SHP77 treated with DMSO at 0.1 percent for 48 hours (cell line): ENCODE data around the gene CDK4.

ENCODE experiments used
- DNase-seq: peaks from one replicate; lab custom pipeline; 2025; lab: John Stamatoyannopoulos, UW

Gene CDK4

DNA sequence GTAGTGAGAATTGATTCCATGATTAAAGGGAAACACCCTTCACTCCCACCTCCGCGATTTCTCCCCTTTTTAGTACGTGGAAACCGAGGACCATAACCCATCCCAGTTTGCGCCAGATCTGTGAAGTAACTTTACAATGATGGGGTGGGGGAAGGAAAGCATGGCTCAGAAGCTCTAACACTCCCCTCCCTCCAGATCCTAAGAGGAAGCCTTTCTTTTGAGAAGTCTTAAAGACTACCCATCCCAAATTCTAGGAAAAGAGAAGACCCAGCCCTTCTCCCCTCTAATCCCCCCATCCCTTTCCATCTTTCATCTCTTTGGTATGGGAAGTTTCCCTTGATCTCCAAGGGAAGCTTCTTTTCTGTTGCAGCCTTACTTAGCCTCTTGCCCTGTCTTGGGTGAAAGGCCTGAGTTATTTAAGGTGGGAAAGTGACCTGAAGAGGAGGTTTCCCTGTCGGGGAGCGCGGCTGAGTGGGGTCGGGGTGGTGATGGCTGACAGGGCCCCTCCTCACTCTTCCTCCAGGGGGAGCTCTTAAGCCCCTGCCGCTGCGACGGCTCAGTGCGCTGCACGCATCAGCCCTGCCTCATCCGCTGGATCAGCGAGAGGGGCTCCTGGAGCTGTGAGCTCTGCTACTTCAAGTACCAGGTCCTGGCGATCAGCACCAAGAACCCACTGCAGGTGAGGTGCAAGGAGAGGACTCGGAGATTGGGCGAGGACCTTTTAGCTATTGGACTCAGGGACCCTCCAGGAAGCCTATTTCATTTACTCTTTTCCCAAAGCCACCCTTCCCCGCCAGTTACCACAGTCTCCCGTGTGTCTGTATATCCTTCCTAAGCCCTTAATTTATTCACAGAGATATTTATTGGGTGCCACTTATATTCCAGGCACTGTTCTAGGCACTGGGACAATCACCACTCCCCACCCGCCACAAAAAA lies 4.6 kb upstream of the CDK4 start:
- no peak for DNase-seq

DNA sequence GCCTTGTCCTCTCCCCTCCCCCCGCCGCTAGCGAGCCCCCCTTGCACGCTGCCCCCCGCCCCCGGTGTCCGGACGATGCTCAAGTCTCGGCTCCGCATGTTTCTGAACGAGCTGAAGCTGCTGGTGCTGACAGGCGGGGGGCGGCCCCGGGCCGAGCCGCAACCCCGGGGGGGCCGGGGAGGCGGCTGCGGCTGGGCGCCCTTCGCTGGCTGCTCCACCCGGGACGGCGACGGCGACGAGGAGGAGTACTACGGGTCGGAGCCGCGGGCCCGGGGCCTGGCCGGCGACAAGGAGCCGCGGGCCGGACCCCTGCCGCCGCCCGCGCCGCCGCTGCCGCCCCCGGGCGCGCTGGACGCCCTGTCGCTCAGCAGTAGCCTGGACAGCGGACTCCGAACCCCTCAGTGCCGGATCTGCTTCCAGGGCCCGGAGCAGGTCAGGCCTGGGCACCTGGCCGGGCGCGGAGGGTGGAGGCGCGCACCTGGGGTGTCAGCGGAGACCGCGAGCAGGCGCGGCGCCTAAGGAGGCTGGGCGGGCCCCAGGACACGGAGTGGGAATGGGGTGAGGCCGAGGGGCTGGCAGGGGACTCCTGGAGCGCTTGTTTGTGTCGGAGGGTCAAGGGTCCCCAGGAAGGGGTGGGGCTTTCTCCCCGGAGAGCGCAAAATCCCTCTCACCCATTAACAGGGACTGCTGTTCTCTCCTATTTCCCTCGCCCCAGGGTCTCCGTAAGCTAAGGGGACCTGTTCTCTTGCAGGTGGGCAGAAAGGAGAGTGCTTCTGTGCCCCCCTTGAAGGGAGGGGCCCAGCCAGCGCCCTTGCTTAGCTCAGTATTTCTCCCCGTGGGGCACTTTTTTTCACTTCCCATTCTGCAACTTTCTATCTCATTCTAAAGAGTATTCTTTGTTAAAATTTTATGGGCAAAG lies 3.6 kb upstream of the CDK4 start:
- DNase-seq = no peak

DNA sequence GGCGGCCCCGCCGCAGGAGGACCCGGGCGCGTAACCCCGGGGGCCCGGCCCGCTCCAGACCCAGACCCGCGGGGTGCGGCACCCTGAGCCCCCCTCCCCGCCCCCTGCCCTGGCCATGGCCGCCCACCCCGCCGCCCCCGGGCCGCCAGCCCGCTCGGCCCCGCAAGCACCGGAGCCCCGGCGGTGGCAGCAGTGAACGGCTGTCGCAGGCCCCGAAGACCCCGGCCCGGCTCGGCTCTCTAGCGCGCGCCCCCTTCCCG lies 3.0 kb upstream of the CDK4 start:
- no peak for DNase-seq

DNA sequence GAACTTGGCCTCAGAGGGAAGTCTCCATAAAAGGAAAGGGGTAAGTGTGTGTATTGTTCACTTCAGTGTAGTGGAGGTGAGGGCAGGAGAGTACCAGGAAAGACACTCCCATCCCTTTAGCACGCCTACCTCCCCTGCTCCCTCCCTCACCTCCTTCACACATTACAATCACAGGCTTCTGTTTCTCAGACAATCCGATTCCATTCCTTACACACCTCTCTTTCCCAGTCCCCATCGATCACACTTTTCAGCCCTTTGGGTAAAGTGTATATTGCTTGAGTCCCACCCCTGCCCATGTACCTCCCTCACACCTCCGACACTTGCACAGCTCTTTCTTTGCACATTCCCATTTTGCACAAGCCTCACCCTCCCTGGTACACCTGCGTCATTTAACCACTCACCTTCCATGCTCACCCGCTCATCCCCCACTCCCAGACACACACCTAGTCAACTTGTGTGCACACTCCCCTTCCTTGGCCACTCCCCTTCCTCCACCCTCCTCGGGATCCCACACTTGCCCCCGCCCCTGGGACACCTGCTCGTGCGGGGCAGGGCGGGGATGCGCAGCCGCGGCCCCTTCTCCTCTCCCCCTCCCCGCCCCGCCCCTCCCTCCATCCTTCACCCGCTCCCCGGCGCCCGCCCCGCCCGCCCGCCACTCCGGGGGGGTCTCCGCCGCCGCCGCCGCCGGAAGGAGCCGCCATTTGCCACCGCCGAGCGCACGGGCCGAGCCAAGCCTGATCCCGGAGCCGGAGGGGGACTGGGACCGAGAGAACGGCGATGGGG lies 2.5 kb upstream of the CDK4 start, which contains the start of gene MARCHF9:
Gene MARCHF9 (plus strand): TSS at position 693 of the 783 bp plus-strand sequence. CDS start 426 bp downstream, outside the sequence.
- DNase-seq = peak; percentile 28

DNA sequence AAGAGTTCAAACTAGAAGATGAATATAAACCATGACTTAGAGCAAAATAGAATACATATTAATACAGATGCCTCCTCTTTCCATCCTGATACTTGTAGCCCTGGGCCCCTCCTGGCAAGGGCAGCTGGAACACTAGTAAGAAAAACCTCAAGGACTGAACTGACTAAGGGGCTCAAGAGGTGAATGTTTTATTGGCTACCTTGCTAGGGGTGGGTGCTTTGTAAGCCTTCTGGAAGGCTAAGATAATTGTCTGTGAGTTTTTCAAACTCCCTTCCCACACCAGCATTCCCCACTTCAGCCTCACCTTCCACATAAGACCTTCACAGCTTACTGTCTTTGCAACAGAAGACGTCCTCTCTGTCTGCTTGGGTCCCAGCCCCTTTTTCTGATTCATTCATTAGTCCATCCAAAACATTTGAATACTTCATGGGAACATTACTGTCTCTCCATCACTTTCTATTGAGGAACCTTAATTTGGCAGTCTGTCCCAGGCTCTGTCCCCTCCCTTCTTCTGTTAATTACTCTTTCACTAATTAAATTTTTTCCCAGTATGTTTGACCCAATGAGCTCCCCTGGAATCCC lies 1.7 kb upstream of the CDK4 start:
- no peak for DNase-seq

DNA sequence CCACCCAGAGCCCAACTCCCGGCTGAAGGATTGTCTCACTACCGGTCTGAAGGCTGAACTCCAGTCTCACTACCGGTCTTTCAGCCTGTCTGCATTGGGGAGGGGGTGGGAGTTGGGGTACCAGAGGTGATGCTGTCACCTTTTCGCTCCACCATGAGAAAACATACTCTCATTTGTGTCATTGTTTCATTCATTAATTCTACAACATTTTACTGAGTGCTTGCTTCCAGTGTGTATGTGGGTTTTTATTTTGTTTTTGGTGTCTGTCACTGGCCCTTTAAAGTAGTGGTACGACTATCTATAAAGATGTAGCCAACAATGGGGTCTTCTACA lies 524 bp upstream of the CDK4 start:
- no peak for DNase-seq

DNA sequence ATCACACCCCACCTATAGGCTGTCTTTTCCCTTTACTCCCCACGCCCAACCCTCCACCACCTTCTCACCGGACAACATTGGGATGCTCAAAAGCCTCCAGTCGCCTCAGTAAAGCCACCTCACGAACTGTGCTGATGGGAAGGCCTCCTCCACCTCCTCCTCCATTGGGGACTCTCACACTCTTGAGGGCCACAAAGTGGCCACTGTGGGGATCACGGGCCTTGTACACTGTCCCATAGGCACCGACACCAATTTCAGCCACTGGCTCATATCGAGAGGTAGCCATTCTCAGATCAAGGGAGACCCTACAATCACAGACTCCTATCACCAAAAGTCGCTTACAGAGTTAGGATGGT lies 700 bp downstream of the CDK4 start:
- DNase-seq = no peak

DNA sequence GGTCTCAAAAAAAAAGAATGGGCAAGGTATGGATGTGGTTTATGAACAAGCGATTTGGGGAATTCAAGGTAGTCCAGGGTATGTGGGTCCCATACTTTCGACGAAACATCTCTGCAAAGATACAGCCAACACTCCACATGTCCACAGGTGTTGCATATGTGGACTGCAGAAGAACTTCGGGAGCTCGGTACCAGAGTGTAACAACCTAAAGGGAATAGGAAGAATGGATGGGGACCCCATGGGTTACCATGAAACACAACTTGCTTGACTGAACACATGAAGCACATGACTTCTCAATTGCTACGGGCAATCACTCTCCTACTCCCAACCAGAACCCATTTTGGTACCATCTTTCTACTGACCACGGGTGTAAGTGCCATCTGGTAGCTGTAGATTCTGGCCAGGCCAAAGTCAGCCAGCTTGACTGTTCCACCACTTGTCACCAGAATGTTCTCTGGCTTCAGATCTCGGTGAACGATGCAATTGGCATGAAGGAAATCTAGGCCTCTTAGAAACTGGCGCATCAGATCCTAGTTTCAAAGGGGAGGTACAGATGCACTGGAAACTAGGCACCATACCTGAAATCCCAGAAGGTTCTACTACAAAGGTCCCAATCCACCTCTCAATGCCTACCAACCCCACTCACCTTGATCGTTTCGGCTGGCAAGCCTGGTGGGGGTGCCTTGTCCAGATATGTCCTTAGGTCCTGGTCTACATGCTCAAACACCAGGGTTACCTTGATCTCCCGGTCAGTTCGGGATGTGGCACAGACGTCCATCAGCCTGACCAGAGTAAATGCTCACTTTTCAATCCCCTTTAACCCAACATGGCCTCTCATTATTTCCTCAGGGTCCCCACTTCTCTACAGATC lies 1.3 kb downstream of the CDK4 start:
- no peak for DNase-seq

DNA sequence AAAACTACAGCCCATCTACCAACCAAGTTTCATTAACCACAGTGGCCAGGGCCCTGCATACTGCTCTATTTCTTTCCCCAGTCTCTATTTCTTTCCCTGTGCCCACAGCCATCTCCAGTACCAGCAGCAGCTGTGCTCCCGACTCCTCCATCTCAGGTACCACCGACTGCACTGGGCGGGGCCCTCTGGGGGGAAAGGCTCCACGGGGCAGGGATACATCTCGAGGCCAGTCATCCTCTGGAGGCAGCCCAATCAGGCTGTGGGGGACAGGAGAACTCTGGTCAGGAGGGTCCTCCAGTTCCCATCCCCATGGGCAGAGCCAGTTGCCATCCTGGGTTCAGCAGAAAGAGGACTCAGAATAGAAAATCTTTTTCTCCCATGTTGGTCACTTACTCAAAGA lies 3.0 kb downstream of the CDK4 start:
- no peak for DNase-seq

DNA sequence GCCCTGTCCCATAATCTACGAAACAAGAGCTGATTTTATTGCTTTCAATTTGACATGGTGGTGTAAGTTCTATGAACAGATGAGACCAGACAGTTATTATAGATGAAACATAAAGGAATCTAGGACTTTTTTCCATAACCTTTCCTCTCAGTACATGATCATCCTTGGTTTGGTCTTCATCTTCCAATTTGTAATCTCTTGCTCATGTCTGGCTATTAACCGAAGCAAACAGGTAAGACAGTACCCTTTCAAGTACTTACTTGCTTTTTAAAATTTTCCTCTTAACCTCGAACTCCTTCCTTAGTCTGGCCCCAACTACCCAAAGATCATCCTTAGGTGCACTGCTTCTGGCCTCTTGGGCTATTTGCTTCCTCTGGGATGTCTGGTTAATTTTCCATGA lies 6.1 kb downstream of the CDK4 start:
- no peak for DNase-seq

DNA sequence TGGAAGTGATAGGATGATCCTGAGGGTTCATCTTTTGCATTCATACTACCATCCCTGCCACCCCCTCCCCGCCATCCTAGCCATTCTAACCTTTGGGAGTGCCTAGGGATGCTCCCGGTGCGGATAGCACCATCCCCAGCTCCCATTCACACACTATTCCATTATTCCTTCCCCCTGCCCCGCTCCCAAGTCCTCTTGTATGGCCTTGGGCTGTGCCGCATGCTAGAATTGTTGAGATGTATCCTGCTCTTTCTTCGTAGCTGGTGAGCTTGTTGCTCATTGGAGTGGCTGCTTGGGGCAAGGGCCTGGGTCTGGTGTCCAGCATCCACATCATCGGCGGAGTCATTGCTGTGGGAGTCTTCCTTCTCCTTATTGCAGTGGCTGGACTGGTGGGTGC lies 6.6 kb downstream of the CDK4 start:
- no peak for DNase-seq

DNA sequence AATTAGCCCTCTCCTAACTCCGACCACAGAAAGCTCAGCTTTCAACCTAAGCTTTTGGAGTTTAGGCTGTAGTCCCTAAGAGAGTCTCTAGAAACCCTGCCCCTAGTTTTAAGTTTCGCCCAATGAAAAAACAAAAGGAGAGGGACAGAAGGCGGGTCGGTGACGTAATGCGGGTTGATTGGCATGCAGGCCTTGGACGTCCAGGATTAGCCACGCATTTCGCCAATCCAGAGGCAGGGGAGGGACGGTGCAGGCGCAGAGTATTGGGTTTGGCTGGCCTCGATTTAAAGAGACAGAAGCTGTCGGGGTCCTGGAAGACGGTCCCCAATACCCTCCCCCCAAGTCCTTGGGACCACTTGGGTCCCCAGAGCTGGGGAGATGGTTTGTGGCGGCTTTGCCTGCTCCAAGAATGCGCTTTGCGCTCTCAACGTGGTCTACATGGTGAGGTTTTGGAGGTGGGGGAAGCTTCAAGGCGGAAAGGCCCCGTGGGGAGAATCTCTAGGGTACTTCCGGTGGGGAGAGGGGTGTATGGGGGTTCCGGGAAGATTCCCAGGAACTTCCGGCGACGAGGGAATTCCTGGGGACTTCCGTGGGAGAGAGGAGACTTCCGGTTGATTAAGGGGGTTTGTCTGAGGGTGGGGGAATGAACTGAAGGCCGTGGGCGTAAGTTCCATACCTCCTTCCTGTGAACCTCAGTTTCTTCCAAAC lies 7.2 kb downstream of the CDK4 start, which contains the start of gene TSPAN31:
Gene TSPAN31 (plus strand): TSS at position 263 of the 708 bp plus-strand sequence. CDS start 116 bp downstream, at position 379.
- DNase-seq = peak; percentile 92

DNA sequence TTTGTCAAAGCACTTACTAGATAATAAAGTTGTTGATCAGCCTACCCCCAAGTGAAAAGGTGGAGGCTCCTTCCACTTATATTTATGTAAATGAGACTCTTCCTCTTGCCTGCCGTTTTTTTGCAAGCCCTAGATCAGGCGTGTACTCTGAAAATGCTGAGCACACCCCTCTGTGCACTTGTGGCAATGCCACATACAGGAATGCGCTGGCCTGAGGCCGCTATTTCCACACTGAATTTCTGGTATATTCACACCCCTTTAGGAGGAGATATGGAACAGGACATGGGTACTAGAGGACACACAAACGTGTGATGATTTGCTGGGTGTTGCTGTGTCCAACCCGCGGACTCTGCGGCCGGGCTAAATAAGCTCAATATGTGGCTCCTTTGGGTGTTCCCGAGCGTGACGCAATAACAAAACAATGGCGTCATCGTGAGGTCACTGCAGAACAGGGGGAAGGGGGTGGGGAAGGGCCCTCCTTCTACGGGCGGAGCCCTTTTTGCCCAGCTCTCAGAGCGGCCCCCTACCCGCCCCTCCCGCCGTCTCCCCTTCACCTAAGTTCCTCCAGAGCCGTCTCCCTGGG lies 7.8 kb downstream of the CDK4 start:
- DNase-seq = peak; percentile 81

DNA sequence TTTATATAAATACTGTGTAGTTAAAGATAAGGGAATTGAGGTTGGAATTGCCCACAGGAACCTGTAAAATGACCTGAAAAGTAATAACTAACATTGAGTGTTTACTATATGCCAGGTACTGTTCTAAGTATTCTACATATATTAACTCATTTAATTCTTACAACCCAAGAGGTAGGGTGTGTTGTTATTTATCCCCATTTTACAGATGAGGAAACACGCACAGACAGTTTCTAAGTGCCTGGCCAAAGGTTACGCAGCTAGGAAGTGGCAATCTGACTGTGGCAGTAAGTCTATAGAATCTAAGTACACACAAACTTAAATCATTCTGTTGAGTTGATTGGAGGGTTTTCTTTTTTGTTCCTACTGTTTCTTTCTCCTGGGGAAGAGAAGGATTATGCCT lies 8.3 kb downstream of the CDK4 start:
- no peak for DNase-seq

DNA sequence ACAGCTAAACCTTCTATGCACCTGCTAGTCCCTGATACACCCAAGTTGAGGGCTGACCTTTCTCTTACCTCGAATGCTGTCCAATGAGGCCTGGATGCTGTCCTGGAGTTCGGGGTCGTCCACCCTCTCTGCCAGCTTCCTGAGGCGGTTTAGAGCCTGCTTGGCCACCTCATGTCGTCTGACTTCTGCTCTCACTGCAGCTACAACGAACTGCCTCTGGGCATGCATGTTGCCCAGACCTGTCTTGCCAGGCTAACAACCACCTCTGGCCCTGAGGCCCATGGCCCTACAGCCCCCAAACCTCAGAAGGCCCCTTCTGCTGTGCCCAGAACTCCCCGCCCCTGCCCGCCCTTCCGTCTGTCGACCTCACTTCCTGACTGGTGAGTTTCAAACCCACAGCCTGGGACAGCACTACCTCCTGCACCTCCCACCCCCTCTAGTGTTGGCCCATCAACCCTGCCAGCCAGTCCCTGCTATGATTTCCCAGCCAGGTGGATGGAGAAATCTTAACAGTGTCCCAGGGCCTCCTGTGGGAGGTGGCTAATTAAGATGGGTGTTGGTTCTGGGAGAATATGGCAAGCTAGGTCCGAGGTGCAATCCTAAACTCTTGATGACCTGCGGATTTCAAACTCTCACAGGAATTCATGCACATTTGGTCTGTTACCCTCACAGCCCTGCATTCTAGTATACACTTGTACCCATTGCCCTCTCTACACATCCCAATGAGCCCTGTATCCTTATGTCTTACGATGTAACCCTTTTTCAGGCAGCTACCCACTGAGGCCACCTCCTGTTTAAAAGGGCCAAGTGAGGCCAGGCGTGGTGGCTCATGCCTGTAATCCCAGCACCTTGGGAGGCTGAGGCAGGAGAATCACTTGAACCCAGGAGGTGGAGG lies 10.0 kb downstream of the CDK4 start:
- no peak for DNase-seq

DNA sequence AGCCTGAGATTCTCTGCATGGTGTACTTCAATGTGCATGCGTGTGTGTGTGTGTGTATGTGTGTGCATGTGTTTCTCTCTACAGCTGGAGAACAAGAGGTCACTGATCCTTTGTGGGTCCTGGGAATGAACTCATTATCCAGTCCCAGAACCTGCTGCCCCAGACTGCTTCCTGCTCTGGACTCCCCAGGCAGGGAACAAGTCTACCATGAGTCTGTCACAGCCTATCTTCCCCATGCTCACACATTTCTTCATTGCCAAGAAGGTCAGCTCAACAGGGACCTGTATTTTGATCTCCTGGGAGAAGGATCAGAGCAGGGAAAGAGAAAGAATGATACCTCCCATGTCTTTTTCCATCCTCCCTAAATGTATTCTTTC lies 10.7 kb downstream of the CDK4 start:
- DNase-seq = no peak

DNA sequence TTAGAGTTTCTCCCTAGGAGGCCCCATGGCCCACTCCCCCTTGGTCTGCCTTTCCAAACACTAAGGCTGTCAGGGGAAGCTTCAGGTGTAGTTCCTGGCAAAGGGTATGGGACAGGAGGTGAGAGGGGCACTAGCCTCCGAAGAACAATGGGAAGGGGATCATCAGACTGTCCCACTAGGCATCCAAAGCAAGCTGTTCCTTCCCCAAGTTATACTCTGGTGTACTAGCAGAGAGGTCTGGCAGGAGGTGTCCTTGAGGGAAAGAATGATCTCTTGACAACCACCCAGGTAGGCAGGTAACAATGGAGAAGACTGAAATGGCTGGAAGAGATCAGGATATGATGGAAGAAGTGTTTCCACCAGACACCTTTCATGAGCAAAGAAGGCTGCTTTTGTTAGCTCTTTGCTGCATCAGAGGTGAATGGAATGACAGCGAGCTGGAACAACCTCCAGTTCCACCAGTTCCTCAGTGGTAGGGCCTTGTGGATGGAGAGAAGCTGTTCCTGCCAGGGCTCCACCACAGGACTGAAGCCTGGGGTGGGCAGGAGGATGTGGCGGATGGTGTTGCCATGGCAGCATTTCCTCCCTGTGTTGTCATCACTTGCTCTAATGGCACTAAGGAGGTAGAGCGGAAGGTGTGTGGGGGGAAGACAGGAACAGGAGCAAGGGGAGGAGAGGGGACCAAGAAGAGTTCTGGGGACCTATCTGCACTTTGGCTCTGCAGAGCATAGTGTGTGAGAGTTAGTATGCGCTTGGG lies 11.3 kb downstream of the CDK4 start:
- DNase-seq = no peak

DNA sequence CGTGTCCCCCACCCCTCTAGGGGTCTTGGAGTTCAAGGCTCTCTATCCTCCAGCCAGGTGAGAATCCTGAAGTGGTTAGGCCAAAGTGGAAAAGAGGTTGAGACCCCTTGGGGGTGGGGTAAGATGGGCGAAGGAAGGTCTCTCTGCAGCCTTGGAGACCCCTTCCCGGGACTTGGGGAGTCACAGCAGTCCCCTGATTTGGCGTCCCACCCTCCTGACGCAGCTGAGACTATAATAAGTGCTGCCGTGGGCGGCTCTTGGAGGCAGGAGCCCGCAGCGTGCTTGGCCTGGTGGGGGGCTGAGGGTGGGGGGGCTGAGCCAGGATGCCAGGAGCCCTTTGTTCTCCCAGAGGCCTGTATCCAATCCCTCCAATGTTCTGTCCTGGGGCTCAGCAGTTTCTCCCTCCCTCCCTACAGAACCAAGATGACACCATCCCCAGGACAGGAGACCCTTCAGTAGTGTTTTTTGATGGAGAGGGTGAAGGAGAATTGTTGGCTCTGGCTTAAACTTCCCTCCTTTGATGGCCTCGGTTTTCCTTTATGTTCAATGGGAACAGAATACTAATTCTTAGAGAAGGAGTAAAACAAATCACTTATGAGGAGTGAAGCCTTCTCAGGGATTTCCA lies 12.1 kb downstream of the CDK4 start:
- no peak for DNase-seq
